Caco-2 (cell line): ENCODE measurements around the gene HNRNPU. TPM values are rescaled to one million over a fixed set of nuclear protein-coding genes. Genes with fewer than 3 reads are reported as not detected.

Experiments
- BruUV-seq: library from RNA; stranded (reverse); fragments of 400-500 nt; replicated peaks from 2 replicates; lab custom pipeline; 2021; lab: Mats Ljungman, UMichigan
- CTCF ChIA-PET: fragments of 300-600 bp; sonication (Branson Sonifier 250); formaldehyde crosslinking; loops from one replicate; lab custom pipeline; 2022; ENCODE audit warnings: antibody characterized with exemption; lab: Charles Lee
- POLR2A ChIA-PET: fragments of 300-600 bp; sonication (Branson Sonifier 250); formaldehyde crosslinking; loops from one replicate; lab custom pipeline; 2022; ENCODE audit warnings: antibody characterized with exemption; lab: Charles Lee
- DNase-seq, 2 experiments: peaks; one replicate each; pipeline versions ENCODE4 v3.0.0 to v3.0.0-alpha.2; 2020 to 2022
- H3K27me3 ChIP-seq: replicated peaks from 2 replicates; pipeline ENCODE4 v1.6.0; 2011; ENCODE audit warnings: low read length; ENCODE audit not compliant: control insufficient read depth, insufficient read depth
- H3K36me3 ChIP-seq: 2 replicates; pipeline ENCODE4 v1.5.1; 2011; ENCODE audit warnings: low read length; ENCODE audit not compliant: control insufficient read depth, insufficient read depth
- H3K4me1 ChIP-seq: fragments of 250-450 bp; sonication (Bioruptor Pico); 2 replicates; pipeline ENCODE4 v1.5.1; 2020; ENCODE audit warnings: mild to moderate bottlenecking
- H3K4me3 ChIP-seq: 2 replicates; pipeline ENCODE4 v1.5.1; 2011; ENCODE audit warnings: low read depth, mild to moderate bottlenecking, control low read depth, low read length
- H3K9me3 ChIP-seq: fragments of 250-450 bp; sonication (Bioruptor Pico); 2 replicates; pipeline ENCODE4 v1.5.1; 2020; ENCODE audit warnings: mild to moderate bottlenecking, moderate library complexity
- H3K27ac Mint-ChIP-seq: one replicate; pipeline ENCODE4 v1.8.0; 2022; ENCODE audit warnings: mixed read lengths; ENCODE audit not compliant: unreplicated experiment
- H3K27me3 Mint-ChIP-seq: one replicate; pipeline ENCODE4 v1.8.0; 2022; ENCODE audit warnings: mixed read lengths; ENCODE audit not compliant: insufficient read depth, unreplicated experiment
- H3K36me3 Mint-ChIP-seq: one replicate; pipeline ENCODE4 v1.8.0; 2022; ENCODE audit warnings: mild to moderate bottlenecking, mixed read lengths; ENCODE audit not compliant: insufficient read depth, unreplicated experiment
- H3K4me1 Mint-ChIP-seq: one replicate; pipeline ENCODE4 v1.8.0; 2022; ENCODE audit warnings: low read depth, mixed read lengths; ENCODE audit not compliant: unreplicated experiment
- H3K4me3 Mint-ChIP-seq: one replicate; pipeline ENCODE4 v1.8.0; 2022; ENCODE audit warnings: mild to moderate bottlenecking, moderate library complexity, mixed read lengths; ENCODE audit not compliant: unreplicated experiment
- H3K9me3 Mint-ChIP-seq: one replicate; pipeline ENCODE4 v1.8.0; 2022; ENCODE audit warnings: mixed read lengths; ENCODE audit not compliant: unreplicated experiment
- intact Hi-C: fragments of 100-400 bp; cut with micrococcal nuclease; formaldehyde crosslinking; loops from one replicate; pipeline ENCODE4 v1.10.0; 2022; ENCODE audit not compliant: unreplicated experiment
- total RNA-seq: library from RNA; stranded (reverse); gene quantifications from 2 replicates; pipeline ENCODE4 v1.2.3, GENCODE V29; 2022
- TF ChIP-seq, protein P1 (sequence below), 2 experiments: fragments of 200-600 bp in 1 of 2; IDR thresholded peaks; 1 replicate in 1 of 2; 2 replicates in 1 of 2; pipeline versions ENCODE4 v1.5.1 to v1.8.0; 2011 to 2022; ENCODE audit warnings: antibody characterized with exemption in 1 of 2, control low read depth in 1 of 2, inconsistent platforms in 1 of 2, low read depth in 1 of 2, low read length in 1 of 2, mild to moderate bottlenecking in 1 of 2, moderate library complexity in 1 of 2; ENCODE audit not compliant: insufficient read depth in 1 of 2, severe bottlenecking in 1 of 2, unreplicated experiment in 1 of 2

Gene HNRNPU
- total RNA-seq, 1 experiment from 2014 or later: 478 TPM

DNA sequence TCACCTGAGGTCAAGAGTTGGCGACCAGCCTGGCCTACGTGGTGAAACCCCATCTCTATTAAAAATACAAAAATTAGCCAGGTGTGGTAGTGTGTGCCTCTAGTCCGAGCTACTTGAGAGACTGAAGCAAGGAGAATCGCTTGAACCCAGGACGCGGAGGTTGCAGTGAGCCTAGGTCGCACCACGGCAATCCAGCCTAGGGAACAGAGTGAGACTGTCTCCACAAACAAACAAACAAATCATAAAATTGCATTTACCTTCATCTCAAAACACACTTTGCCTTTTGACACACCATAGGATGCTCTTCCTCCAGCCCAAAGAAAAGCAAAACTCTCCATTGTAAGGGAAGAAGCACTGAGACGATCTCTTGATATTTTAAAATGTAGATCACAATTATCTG, 4.3 kb downstream of the HNRNPU start:
- peaks cover 97% of the 10 kb centered on the region for H3K36me3 Mint-ChIP-seq
- no peak overlapping the region for H3K4me3 ChIP-seq

DNA sequence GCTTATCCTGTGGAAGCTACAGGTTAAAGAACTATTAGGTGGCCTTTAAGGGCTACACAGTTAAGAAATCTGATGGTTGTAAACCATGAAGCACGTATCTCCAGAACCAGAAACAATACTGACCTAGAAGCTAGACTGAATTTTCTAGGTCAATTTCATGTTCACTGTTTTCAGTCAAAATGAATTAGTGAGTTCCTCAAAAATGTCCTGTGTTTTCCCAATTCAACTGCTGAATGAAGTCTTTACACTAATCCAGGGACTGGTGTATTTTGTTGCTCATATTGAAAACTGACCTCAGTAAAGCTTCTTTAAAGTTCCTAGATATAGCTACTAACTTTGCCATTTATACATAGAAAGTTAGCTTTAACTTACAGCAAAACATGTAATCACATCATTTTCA, 6.0 kb downstream of the HNRNPU start:
- Histone ChIP-seq H3K9me3 (no peaks in the 10 kb centered on the region), H3K27me3 (no peaks in the 10 kb centered on the region), H3K4me1 (no peaks in the 10 kb centered on the region), H3K4me3 (no peak overlapping the region), H3K36me3 (peaks cover 5% of the 10 kb centered on the region)
- Mint-ChIP-seq H3K4me1 (peaks cover 22% of the 10 kb centered on the region), H3K27me3 (no peaks in the 10 kb centered on the region), H3K4me3 (no peak overlapping the region), H3K36me3 (peaks cover 100% of the 10 kb centered on the region), H3K27ac (no peak overlapping the region), H3K9me3 (no peaks in the 10 kb centered on the region)
- no TSS peak for BruUV-seq
- ChIA-PET CTCF (no interaction called here), POLR2A (no interaction called here)
- intact Hi-C loops: no loop called here
- TF ChIP-seq, protein P1, sequence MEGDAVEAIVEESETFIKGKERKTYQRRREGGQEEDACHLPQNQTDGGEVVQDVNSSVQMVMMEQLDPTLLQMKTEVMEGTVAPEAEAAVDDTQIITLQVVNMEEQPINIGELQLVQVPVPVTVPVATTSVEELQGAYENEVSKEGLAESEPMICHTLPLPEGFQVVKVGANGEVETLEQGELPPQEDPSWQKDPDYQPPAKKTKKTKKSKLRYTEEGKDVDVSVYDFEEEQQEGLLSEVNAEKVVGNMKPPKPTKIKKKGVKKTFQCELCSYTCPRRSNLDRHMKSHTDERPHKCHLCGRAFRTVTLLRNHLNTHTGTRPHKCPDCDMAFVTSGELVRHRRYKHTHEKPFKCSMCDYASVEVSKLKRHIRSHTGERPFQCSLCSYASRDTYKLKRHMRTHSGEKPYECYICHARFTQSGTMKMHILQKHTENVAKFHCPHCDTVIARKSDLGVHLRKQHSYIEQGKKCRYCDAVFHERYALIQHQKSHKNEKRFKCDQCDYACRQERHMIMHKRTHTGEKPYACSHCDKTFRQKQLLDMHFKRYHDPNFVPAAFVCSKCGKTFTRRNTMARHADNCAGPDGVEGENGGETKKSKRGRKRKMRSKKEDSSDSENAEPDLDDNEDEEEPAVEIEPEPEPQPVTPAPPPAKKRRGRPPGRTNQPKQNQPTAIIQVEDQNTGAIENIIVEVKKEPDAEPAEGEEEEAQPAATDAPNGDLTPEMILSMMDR (IDR thresholded peaks at IDR 0.05; ENCODE audit: insufficient read depth in 1 of 2, low read depth in 1 of 2, low read length in 1 of 2, severe bottlenecking in 1 of 2, unreplicated experiment in 1 of 2): no peak
- no peak for DNase-seq

More for the DNA sequence above, 4.3 kb downstream of the HNRNPU start:
- Histone ChIP-seq H3K9me3 (no peaks in the 10 kb centered on the region), H3K36me3 (peaks cover 5% of the 10 kb centered on the region), H3K27me3 (no peaks in the 10 kb centered on the region), H3K4me1 (no peaks in the 10 kb centered on the region)
- DNase-seq: no peak
- Mint-ChIP-seq H3K4me3 (no peak overlapping the region), H3K9me3 (no peaks in the 10 kb centered on the region), H3K27me3 (no peaks in the 10 kb centered on the region), H3K4me1 (peaks cover 22% of the 10 kb centered on the region), H3K27ac (no peak overlapping the region)
- TF ChIP-seq, protein P1 (IDR thresholded peaks at IDR 0.05; ENCODE audit: insufficient read depth in 1 of 2, low read depth in 1 of 2, low read length in 1 of 2, severe bottlenecking in 1 of 2, unreplicated experiment in 1 of 2): no peak
- BruUV-seq: no TSS peak
- intact Hi-C loops: loop anchor here (5.0 kb wide), 1 partner anchor 37 kb away; no protein-coding TSS in a partner anchor
- POLR2A ChIA-PET: interaction anchor here (0.6 kb wide), 1 partner anchor 25 kb away, joined by 3 read pairs; no protein-coding TSS in a partner anchor
- CTCF ChIA-PET: no interaction called here

DNA sequence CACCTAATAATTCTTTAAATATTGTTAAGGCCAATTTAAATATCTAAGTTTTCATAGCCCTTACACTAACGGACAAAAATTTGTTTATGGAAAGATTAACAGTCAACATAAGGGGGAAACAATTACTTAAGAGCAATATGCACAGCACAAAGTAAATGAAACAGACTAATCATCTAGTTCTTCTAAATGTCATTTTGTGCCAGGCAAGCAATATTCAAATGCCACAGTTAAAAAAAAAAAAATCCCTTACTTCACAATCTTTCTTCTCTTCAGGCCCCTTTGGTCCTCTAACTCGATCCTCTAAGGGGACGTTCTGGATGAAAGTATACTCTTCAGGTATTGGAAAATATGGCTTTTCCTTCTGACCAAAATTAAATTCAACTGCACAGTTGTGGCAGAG, 6.6 kb downstream of the HNRNPU start:
- no peak for DNase-seq
- no peaks in the 10 kb centered on the region for H3K9me3 Mint-ChIP-seq
- no peaks in the 10 kb centered on the region for H3K27me3 ChIP-seq
- no peak overlapping the region for H3K4me3 ChIP-seq
- peaks cover 22% of the 10 kb centered on the region for H3K4me1 Mint-ChIP-seq
- ChIA-PET POLR2A (no interaction called here), CTCF (no interaction called here)
- intact Hi-C loops: no loop called here
- no peak overlapping the region for H3K4me3 Mint-ChIP-seq
- no peaks in the 10 kb centered on the region for H3K27me3 Mint-ChIP-seq
- H3K4me1 ChIP-seq: no peaks in the 10 kb centered on the region
- no peaks in the 10 kb centered on the region for H3K9me3 ChIP-seq
- peak overlapping the region; percentile 25 for H3K27ac Mint-ChIP-seq
- BruUV-seq: no TSS peak
- TF ChIP-seq, protein P1 (IDR thresholded peaks at IDR 0.05; ENCODE audit: insufficient read depth in 1 of 2, low read depth in 1 of 2, low read length in 1 of 2, severe bottlenecking in 1 of 2, unreplicated experiment in 1 of 2): no peak
- peaks cover 99% of the 10 kb centered on the region for H3K36me3 Mint-ChIP-seq
- peaks cover 5% of the 10 kb centered on the region for H3K36me3 ChIP-seq
